Stimulated activated CD4-positive, alpha-beta T cell treated with anti-CD3 and anti-CD28 coated beads, Interleukin-4, amount 100 ng/mL, for 24 hours (primary cell): Measurements from ENCODE around the gene SPIN1.
"Not testable (repeated sequence)": the region's sequence is repeated elsewhere in the genome, so short reads cannot be mapped to it uniquely, and the experiment has no call there.

ENCODE experiments used
- DNase-seq: peaks from one replicate; pipeline ENCODE4 v3.0.0-alpha.2; 2020

Gene SPIN1

DNA sequence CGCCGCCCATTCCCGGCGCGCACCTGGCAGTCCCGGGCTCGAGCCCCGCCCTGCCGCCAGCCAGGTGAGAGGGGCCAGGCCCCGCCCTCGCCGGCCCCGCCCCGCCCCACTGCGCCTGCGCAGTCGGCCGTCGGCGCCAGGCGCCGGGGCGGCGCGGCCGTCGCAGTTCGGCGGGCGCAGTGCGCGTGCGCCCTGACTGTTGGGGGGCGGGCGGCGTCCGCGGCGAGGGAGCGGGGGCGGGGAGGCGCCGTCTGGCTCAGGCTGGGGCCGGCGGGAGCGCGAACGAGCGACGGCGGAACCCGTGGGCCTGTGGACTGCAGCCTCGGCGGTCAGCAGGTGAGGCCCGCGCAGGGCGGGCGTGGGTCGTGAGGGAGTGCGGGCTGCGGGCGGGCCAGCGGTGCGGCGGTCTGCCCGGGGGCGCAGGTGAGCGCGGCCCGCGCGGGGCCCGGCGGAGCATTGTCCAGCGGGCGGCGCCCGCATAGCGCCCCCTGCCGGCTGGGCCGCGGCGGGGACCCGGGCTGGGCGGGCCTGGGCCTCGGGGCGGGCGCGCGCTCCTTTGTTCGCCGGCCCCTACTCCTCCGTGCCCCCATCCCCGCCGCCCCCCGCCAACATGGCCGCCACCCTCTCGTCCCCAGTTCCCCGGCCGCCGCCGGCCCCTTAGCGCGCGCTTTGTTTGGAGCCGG lies at the start of gene SPIN1:
Gene SPIN1 (plus strand): TSS at position 242 of the 683 bp plus-strand sequence. CDS start 38,096 bp downstream, outside the sequence.
- peak; percentile 83 for DNase-seq

DNA sequence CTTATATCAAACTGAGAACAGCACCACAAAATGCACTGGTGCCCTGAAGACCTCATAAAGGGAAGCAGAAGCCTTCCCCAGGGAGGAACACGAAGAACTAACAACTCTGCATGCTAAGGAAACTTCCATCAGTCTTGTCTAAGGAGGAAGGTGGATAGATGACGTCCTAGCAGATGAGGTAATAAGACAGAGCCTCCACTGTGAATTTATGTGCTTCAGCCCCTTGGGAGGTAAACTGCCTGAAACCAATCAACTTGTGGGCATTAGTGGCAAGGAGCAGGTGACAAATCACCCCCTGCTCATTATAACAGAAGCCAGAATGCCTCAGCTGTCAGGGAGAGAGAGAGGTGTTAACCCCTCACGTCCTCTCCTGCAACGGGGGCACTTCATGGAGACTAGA lies 48.9 kb upstream of the SPIN1 start:
- no peak for DNase-seq

GRCh38 chr9:88342246-88342645 lies 46.0 kb upstream of the SPIN1 start:
- DNase-seq = no peak

GRCh38 chr9:88344013-88344412 lies 44.2 kb upstream of the SPIN1 start:
- DNase-seq = no peak

DNA sequence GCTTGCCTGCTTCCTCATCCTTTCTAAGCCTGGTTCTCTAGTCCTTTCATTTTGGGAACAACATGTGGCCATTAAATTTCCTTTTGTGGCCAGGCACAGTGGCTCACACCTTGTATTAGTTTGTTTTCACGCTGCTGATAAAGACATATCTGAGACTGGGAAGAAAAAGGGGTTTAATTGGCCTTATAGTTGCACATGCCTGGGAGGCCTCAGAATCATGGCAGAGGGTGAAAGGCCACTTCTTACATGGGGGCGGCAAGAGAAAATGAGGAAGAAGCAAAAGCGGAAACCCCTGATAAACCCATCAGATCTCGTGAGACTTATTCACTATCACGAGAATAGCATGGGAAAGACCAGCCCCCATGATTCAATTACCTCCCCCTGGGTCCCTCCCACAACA lies 37.9 kb upstream of the SPIN1 start:
- not testable (repeated sequence) for DNase-seq

DNA sequence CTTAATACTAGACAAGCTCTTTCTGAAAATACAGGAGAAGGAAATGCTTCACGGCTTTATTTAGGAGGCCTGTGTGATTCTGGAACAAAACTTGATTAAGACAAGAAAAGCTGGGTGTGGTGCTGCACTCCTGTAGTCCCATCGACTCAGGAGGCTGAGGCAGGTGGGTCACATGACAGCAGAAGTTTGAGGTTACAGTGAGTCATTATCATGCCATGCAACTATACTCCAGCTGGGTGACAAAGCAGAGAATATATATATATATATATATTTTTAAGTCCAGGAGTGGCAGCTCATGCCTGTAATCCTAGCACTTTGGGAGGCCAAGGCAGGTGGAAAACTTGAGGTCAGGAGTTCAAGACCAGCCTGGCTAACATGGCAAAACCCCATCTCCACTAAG lies 33.1 kb upstream of the SPIN1 start:
- no peak for DNase-seq

DNA sequence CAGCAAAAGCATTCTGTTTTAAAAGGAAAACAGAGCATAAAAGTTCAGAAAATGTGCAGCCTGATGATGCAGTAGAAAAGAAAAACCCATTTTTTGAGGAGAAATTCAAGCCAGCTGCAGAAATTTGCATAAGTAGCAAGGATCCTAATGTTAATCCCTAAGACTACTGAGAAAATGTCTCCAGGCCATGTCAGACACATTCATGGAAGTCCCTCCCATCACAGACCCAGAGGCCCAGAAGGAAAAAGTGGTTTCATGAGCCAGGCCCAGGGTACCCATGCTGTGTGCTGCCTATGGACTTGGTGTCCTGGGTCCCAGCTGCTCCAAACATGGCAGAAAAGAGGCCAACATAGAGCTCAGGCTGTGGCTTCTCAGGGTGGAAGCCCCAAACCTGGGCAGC lies 31.0 kb upstream of the SPIN1 start:
- not testable (repeated sequence) for DNase-seq

DNA sequence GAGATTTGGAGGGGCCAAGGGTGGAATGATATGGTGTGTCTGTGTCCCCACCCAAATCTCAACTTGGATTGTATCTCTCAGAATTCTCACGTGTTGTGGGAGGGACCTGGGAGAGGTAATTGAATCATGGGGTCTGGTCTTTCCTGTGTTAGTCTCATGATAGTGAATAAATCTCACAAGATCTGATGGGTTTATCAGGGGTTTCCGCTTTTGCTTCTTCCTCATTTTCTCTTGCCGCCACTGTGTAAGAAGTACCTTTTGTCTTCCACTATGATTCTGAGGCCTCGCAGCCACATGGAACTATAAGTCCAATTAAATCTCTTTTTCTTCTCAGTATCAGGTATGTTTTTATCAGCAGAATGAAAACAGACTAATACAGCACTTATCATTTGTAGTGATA lies 29.5 kb upstream of the SPIN1 start:
- DNase-seq = no peak

- no peak for DNase-seq
Measured at GRCh38 chr9:88359974-88360373, 28.3 kb upstream of the SPIN1 start.

- no peak for DNase-seq
Measured at GRCh38 chr9:88362681-88363080, 25.6 kb upstream of the SPIN1 start.

GRCh38 chr9:88363661-88364060 lies 24.6 kb upstream of the SPIN1 start:
- DNase-seq = no peak

DNA sequence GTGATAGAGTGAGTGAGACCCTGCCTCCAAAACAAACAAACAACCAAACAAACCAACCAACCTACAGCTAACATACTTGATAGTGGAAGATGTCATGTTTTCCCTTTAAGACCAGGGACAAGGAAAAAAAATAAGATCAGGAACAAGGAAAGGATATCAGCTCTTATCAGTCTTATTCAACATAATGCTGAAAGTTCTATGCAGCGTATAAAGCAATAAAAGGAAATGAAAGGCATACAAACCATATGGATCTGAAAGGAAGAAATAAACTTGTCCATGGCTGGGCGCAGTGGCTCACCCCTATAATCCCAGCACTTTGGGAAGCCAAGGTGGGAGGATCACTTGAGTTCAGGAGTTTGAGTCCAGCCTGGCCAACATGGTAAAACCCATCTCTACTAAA lies 23.5 kb upstream of the SPIN1 start:
- DNase-seq = no peak

GRCh38 chr9:88370346-88370745 lies 17.9 kb upstream of the SPIN1 start:
- DNase-seq = no peak

DNA sequence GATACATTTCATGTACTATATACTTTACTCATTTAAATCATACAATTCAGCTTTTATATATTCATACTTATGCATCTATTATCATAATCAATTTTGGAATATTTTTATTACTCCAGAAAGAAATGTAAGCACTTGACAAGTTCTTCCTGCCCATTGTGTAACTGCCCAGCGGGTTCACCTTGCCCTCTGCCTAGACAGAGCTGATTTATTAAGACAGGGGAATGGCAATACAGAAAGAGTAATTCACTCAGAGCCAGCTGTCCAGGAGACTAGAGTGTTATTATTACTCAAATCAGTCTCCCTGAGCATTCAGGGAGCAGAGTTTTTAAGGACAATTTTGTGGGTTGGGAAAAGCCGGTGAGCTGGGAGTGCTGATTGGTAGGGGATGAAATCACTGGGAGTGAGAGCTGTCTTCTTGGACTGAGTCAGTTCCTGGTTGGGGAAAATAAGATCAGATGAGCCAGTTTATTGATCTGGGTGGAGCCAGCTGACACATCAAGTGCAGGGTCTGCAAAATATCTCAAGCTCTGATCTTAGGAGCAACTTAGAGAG lies 16.1 kb upstream of the SPIN1 start:
- DNase-seq = no peak

- no peak for DNase-seq
Measured at GRCh38 chr9:88373045-88373444, 15.2 kb upstream of the SPIN1 start.

GRCh38 chr9:88378317-88378716 lies 9.9 kb upstream of the SPIN1 start:
- DNase-seq = no peak

- DNase-seq = no peak
Measured at GRCh38 chr9:88379352-88379751, 8.9 kb upstream of the SPIN1 start.

DNA sequence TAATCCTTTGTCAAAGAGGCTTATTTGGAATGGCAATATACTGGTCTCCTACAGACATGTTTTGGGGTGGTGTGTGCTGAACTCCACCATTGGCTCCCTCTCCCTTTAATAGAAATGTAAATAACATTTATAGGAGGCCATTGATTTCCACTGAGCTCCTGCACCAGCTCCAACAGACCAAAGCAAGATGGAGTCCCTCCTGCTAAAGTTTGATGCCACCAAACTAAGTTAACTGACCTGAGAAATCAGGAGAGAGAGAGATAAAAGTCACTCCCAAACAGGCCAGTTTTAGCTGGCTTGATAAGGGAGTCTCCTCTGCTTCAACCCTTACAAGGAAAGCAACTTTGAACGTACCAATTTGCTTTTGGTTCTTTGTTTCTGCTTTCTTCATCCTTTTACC lies 8.1 kb upstream of the SPIN1 start:
- no peak for DNase-seq

DNA sequence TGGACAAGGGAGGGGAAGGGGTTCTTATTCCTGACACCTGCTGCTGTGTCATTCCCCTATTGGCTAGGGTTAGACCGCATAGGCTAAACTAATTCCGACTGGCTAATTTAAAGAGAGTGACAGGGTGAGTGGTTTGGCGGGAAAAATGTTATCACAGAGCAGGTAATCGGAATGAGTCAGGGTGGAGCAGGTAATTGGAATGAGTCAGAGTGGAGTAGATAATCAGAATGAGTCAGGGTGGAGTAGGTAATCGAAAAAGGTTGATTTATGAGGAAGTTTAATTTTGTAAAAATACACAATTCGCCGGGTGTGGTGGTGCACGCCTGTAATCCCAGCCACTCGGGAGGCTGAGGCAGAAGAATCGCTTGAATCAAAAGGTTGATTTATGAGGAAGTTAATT lies 6.9 kb upstream of the SPIN1 start:
- DNase-seq = not testable (repeated sequence)

- no peak for DNase-seq
Measured at GRCh38 chr9:88383176-88383575, 5.1 kb upstream of the SPIN1 start.

DNA sequence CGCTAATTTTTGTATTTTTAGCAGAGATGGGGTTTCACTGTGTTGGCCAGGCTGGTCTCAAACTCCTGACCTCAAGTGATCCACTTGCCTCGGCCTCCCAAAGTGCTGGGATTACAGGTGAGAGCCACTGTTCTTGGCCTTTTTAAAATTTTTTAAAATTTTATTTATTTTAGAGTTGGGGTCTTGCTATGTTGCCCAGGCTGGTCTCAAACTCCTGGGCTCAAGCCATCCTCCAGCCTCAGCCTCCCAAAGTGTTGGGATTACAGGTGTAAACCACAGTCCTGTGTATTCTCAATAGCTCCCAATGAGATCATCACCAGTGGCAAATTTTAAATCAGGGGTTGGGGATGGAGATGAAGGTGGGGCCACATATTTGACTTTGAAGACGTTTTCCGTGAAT lies 2.1 kb upstream of the SPIN1 start:
- DNase-seq = not testable (repeated sequence)

DNA sequence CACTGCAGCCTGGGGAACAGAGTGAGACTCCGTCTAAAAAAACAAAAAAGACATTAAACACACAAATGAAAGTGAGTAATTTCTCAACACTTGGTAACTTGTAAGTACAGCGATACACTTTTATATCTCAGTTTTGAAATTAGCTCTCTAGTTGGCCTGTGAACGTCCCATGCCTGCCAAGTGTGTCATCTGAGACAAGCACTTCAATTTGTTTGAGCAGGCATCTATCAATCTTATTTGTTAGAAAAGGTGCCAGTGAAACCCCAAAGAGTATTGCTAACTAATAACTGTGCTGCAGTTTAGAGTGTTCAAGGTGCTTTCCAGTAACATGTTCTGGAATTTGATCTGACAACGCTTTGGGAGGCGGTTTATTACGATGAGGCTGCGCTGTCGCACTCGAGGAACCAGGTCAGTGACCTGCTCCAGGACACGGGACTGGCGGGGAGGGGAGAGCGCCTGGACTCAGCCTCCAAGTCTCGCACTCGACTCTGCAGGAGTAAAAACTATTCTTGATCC lies 1.1 kb upstream of the SPIN1 start:
- peak; percentile 11 for DNase-seq

DNA sequence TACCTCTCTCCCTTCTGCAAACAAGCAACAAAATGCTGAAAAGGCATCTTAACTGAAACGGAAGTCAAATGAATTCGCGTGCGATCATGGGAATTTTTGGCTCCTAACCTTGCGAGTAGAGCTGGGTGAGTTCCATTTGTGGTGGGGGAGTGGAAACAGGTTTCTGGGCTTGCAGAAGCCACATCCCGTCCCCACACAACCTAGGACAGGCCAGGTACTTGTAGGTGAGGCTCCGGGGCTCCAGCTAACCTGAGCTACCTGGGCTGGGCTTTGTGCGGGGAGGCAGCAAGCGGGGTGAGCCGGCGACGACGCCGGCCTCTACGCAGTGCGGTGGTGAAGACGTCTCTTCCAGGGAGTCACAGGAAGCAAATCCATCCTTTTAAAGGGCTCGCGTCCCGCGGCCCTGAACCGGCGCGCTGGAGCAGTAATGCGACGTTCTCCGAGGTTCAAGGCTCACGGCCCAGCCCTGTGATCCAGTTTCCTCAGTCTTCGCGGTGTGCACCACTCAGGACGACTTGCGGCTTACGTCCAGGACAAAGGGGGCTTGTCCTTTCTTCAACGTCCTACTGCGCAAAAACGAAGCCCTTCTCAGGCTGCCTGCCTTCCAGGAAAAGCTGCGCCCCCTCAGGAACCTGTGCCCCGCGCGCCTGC lies 567 bp upstream of the SPIN1 start:
- peak; percentile 17 for DNase-seq

DNA sequence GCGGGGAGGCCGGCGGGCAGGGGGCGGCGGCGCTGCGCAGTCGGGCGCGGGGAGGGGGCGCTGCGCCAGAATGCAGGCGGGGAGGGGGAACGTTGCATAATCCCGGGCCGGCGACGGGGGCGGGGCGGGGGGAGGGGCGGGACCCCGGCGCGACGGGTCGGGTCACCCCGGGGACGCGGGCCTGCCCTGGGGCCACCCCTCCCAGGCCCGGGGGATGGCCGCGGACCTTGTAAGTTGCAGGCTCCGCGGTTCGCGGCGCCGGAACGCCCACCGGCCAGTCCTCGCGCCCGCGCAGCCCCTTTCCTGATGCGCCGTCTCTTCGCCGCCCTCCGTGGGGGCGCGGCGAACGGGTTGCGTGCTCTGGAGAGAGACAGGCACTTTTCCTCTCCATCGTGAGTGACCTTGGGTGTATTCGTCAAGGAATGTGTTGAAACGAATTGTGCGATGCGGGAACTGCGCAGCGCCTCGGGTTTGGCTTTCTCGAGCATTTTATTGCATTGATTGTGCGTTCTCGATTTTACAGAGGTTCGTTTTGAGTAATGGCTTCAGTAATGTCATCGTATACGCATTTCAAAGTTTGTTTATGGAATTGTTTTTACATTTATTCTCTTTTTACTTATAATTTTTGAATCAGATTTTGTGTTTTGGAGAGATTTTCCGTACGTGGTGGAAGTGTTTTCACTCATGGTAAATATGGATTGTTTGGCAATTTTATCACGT lies 802 bp downstream of the SPIN1 start:
- DNase-seq = peak; percentile 35
